ENCODE results near the gene CTDSPL.
"Not testable (repeated sequence)": the region's sequence is repeated elsewhere in the genome, so short reads cannot be mapped to it uniquely, and the experiment has no call there.

CTDSPL gene

GRCh38 chr3:38031022-38031994 lies 169.6 kb downstream of the CTDSPL start:
- TF ChIP-seq CTCF (IDR thresholded peaks at IDR 0.05; ENCODE audit: low read depth, low read length), result no peak
- no peak overlapping the region for H3K4me3 ChIP-seq (ENCODE audit: low read depth, low read length)
- in situ Hi-C loops (cut with HindIII; ENCODE audit: low sequenced_read_pairs), result no loop called here
- DNase-seq (ENCODE audit: low read depth, low spot score), result peak; percentile 22

- H3K4me3 ChIP-seq (ENCODE audit: low read depth, low read length), result no peak overlapping the region
- no peak for DNase-seq (ENCODE audit: low read depth, low spot score)
- in situ Hi-C loops (cut with HindIII; ENCODE audit: low sequenced_read_pairs), result no loop called here
- TF ChIP-seq CTCF (IDR thresholded peaks at IDR 0.05; ENCODE audit: low read depth, low read length), result no peak
Measured at GRCh38 chr3:38032328-38032865, 170.7 kb downstream of the CTDSPL start.

GRCh38 chr3:38033586-38033985 lies 171.9 kb downstream of the CTDSPL start:
- DNase-seq (ENCODE audit: low read depth, low spot score); H3K4me3 ChIP-seq (ENCODE audit: low read depth, low read length); in situ Hi-C loops (cut with HindIII; ENCODE audit: low sequenced_read_pairs): not testable (repeated sequence)
